Measurements from ENCODE around the gene PLA2G12A.
A peak's percentile ranks its signal among the peaks of the same experiment; 100 is the strongest.

Gene PLA2G12A

GRCh38 chr4:109676886-109677285 lies 53.0 kb downstream of the PLA2G12A start (continued):
- TF ChIP-seq ZBTB20 (tag by site-specific recombination; IDR thresholded peaks at IDR 0.05) (no peak), ZNF777 (tag by site-specific recombination; IDR thresholded peaks at IDR 0.05; ENCODE audit: borderline replicate concordance) (no peak), ZSCAN30 (tag by site-specific recombination; IDR thresholded peaks at IDR 0.05) (no peak)

- ChIA-PET POLR2A (no interaction called here), CTCF (interaction anchor here (0.6 kb wide), 1 partner anchor 61 kb away, joined by 3 read pairs; no protein-coding TSS in a partner anchor)
- no peaks in the 10 kb centered on the region for H3K36me3 ChIP-seq (ENCODE audit: control insufficient read depth in 2 of 2, insufficient read depth in 1 of 2, low read length in 2 of 2)
- H3K4me1 ChIP-seq (ENCODE audit: control insufficient read depth, insufficient read depth, low read length), result no peaks in the 10 kb centered on the region
- H3K27ac ChIP-seq (ENCODE audit: extremely low read depth, low read depth, low read length), result no peak overlapping the region
- TF ChIP-seq ZBTB1 (tag by site-specific recombination; IDR thresholded peaks at IDR 0.05) (no peak), SALL2 (tag by site-specific recombination; IDR thresholded peaks at IDR 0.05; ENCODE audit: borderline replicate concordance) (no peak), ZNF707 (tag by site-specific recombination; IDR thresholded peaks at IDR 0.05) (peak; percentile 72), BCL11B (tag by site-specific recombination; IDR thresholded peaks at IDR 0.05; ENCODE audit: low read depth) (no peak), BCL11A (tag by site-specific recombination; IDR thresholded peaks at IDR 0.05; ENCODE audit: low read depth) (no peak), GFI1B (tag by site-specific recombination; IDR thresholded peaks at IDR 0.05) (no peak), INSM2 (tag by site-specific recombination; IDR thresholded peaks at IDR 0.05) (no peak), ZBTB44 (tag by site-specific recombination; IDR thresholded peaks at IDR 0.05) (no peak), PRDM2 (tag by site-specific recombination; IDR thresholded peaks at IDR 0.05; ENCODE audit: borderline replicate concordance) (no peak)
- H3K9me3 ChIP-seq (ENCODE audit: control insufficient read depth, insufficient read depth, low read depth, low read length), result no peaks in the 10 kb centered on the region
- H3K4me3 ChIP-seq (ENCODE audit: low read depth, low read length), result no peak overlapping the region
These were observed 54.0 kb downstream of the PLA2G12A start for GRCh38 chr4:109675843-109676242.

- Histone ChIP-seq H3K27ac (ENCODE audit: extremely low read depth, low read depth, low read length) (no peak overlapping the region), H3K9me3 (ENCODE audit: control insufficient read depth, insufficient read depth, low read depth, low read length) (no peaks in the 10 kb centered on the region), H3K4me3 (ENCODE audit: low read depth, low read length) (no peak overlapping the region), H3K36me3 (ENCODE audit: control insufficient read depth in 2 of 2, insufficient read depth in 1 of 2, low read length in 2 of 2) (no peaks in the 10 kb centered on the region), H3K4me1 (ENCODE audit: control insufficient read depth, insufficient read depth, low read length) (no peaks in the 10 kb centered on the region)
- CTCF ChIA-PET, result interaction anchor here (0.6 kb wide), 1 partner anchor 62 kb away, joined by 3 read pairs; no protein-coding TSS in a partner anchor
- POLR2A ChIA-PET, result no interaction called here
- TF ChIP-seq ZNF768 (tag by site-specific recombination; IDR thresholded peaks at IDR 0.05), result no peak
- TF ChIP-seq ZNF19 (tag by site-specific recombination; IDR thresholded peaks at IDR 0.05; ENCODE audit: low read depth), result no peak
- no peak for TF ChIP-seq ZNF433 (tag by site-specific recombination; IDR thresholded peaks at IDR 0.05; ENCODE audit: low read depth)
- TF ChIP-seq ZNF488 (tag by site-specific recombination; IDR thresholded peaks at IDR 0.05), result no peak
- no peak for TF ChIP-seq ZNF776 (tag by site-specific recombination; IDR thresholded peaks at IDR 0.05; ENCODE audit: borderline replicate concordance)
- no peak for TF ChIP-seq ZBTB17 (tag by site-specific recombination; IDR thresholded peaks at IDR 0.05)
- TF ChIP-seq ZNF473 (tag by site-specific recombination; IDR thresholded peaks at IDR 0.05), result no peak
- no peak for TF ChIP-seq ZSCAN4 (tag by site-specific recombination; IDR thresholded peaks at IDR 0.05)
- no peak for TF ChIP-seq ZNF362 (tag by site-specific recombination; IDR thresholded peaks at IDR 0.05)
- no peak for TF ChIP-seq ZNF585B (tag by site-specific recombination; IDR thresholded peaks at IDR 0.05)
These were observed 54.7 kb downstream of the PLA2G12A start for GRCh38 chr4:109675181-109675580.

Measured in HEK293 (cell line).